ENCODE measurements around the gene ARL9.
"Not testable (repeated sequence)": the region's sequence is repeated elsewhere in the genome, so short reads cannot be mapped to it uniquely, and the experiment has no call there.

Gene ARL9, protein sequence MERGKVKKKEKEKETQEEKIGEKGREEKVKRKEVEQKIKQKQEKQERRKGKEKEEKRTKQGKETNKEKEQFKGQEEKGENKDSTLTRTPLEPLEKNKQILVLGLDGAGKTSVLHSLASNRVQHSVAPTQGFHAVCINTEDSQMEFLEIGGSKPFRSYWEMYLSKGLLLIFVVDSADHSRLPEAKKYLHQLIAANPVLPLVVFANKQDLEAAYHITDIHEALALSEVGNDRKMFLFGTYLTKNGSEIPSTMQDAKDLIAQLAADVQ

DNA sequence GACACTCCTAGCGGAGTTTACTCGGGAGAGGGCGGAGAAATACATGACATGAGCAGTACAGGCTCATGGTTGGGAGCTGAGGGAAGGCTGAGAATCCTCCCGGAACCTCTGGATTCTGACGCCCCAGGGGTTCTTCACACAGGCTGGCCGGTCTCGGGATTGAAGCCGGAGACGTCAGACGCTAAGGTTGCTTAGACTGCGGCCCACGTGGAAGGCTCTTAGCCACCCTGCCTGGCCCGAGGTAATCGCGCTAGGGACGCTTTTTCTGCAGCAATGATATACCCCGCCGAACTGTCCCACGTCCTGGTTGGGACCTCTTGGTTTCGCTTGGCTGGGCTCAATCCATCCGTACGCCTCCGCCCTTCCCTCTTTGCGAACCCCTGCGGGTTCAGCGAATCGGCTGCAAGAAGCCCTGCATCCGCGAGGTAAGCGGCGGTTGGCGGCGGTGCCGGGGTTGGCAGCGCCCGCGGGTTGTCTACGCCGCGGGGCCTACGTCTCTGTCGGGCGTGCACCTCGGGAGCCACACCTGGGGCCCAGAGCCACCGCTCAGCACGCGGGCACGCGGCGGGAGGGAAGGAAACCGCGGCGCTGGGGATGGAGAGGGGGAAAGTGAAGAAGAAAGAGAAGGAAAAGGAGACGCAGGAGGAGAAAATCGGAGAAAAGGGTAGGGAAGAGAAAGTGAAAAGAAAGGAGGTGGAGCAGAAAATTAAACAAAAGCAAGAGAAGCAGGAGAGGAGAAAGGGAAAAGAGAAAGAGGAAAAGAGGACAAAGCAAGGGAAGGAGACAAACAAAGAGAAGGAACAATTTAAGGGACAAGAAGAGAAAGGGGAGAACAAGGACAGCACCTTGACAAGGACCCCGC is at the start of gene ARL9:
TSS of gene ARL9 (plus strand) at position 523 of the 862 bp plus-strand sequence. CDS start at position 595, 72 bp downstream.
- DNase-seq, result peak; percentile 57

DNA sequence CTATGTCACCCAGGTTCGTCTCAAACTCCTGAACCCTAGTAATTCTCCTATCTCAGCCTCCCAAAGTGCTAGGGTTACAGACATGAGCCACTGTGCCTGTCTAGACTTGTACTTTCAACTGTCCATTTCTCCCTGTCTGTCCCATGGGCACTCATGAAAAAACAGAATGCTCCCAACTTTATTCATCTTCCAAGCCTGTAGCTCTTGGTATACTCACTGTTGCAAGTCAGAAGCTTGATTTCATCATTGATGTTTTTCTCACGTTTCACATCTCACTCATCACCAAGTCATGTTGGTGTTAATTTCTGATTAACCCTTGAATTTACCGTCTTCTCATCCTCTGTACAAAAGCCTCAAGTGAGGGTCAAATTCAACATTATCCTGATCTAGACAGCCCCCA is 45.5 kb upstream of the ARL9 start:
- DNase-seq, result no peak

DNA sequence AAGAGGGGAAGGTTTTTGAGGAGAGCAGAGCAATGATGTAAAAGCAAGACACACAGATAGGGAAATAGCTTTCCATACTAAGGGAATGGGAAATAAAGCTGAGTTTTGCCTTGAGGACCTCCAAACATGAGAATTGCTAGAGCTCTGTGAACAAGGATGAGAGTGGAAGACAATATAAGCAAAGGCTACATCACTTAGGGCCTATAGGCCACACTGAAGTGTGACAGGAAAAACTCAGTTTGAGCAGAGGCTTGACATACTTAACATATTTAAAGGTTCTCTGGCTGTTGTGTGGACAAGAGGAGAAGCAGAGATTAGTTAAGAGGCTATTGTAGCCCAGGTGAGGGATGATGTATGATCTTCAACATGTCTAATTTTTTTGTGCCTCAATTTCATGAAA is 43.4 kb upstream of the ARL9 start:
- no peak for DNase-seq

DNA sequence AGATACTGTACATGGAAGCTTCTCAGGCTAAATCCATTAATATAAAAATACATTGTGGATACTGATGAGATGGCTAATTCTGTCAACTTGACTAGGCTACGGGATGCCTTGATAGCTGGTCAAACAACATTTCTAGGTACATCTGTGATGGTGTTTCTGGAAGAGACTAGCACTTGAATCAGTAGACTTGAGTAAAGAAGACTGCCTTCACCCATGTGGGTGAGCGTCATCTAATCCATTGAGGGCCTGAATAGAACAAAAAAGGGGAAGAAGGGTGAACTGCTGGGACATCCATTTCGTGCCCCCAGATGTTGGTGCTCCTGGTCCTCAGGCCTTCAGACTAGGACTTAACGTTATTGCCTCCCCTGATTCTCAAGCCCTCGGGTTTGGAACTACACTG is 41.9 kb upstream of the ARL9 start:
- DNase-seq, result no peak

DNA sequence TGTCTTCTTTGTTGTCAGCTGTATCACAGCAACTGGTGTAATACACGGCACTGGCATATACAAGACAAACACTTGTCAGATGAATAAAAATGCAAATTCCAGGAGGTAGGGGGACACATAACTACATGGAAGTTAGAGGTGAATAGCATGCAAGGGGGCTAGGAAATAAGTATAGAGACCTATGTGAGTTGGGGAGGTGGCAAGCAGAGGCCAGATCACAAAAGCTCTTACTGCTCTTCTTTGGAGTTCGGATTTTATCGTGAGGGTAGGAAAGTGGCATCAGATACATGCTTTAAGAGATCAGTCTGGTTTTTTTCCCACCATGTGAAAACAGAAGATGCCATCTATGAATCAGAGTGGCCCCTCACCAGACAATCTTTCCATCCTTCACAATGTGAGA is 41.0 kb upstream of the ARL9 start:
- DNase-seq, result no peak

DNA sequence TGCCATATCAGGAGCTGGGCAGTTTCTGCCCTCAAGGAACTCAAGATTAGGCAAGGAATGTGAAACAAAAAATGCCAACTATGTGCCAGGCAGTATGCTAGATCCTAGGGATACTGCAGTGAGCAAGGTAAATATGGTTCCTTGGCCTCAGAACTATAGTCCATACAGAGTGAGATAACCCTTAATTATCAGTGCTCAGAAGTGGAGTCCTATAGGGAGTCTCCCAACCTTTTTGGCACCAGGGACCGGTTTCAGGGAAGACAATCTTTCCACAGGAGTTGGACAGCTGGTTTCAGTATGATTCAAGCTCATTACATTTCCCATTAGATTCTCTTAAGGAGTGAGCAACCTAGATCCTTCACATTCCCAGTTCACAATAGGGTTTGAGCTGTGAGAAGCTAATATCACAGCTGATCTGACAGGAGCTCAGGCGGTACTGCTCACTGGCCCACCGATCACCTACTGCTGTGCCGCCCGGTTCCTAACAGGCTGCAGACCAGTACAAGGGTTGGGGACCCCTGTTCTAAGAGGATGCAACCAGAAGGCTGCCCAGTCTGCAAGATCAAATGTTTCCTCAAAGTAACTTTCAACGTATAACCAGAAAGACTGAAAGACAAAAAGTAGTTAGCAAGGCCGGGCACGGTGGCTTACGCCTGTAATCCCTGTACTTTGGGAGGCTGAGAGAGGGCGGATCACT is 39.8 kb upstream of the ARL9 start:
- no peak for DNase-seq

DNA sequence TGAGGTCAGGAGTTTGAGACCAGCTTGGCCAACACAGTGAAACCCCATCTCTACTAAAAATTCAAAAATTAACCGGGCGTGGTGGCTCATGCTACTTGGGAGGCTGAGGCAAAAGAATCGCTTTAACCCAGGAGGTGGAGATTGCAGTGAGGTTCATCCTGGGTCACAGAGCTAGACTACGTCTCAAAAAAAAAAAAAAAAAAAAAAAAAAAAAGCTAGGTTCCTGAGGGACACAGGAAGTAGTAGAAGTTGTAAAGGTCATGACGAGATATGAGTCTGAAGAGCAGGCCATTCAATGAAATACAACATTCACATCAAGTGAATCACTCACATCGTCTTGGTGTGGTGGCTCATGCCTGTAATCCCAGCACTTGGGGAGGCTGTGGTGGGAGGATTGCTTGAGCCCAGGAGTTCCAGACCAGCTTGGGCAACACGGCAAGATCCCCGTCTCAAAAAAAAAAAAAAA is 39.3 kb upstream of the ARL9 start:
- DNase-seq, result not testable (repeated sequence)

DNA sequence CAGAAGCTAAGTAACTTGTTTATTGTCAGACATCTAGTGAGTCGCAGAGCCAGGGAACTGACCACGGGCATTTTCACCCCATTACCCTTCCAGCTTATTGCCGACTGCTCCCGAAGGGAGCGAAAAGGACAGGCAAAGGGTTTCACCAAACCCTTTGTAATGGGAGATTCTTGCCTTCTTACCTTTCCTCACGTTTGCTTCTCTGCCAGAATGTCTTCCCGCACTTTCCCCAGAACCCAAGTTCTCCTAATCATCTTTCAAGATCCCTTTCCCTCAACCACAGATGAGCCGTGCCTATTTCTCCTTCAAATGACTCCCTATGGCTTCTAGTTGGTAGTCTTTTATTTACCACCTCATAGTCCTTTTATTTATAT is 38.7 kb upstream of the ARL9 start:
- no peak for DNase-seq

DNA sequence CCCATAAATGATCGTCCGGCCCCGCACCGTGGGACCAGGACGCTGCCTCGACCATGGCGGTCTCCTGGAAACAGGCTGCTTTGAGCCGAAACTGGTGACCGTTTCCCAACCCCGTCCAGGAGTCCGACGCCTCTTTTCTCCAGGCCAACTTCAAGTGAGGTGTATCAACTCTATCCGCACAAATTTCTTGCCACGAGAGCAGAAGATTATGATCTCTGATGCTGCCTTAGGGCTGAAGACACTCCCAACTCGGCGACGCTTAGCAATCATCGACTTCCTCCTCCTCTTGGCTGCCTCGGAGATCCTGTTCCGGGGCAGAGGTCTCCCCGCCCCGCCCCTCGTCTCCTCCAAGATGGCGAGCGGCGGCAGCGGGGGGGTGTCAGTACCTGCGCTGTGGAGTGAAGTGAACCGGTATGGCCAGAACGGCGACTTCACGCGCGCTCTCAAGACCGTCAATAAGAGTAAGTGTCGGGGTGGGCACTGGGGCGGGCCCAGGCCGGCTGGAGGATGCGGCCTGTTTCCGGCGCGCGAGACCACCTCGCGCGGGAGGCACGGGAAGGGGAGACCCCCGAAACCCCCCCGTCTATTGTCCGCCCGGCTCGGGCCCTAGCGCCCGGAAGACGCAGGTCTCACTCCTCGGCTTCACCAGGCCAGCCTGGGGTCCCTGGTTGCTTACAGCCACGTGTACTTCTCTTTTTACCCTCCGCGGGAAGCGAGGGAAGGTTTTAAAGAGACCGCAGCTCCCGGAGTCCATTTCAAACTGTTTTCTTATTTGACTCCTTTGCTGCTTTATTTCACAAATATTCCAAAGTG is 38.1 kb upstream of the ARL9 start, which contains the start of gene SRP72:
TSS of gene SRP72 (plus strand) at position 334 of the 813 bp plus-strand sequence. CDS start at position 353, 19 bp downstream.
- DNase-seq, result peak; percentile 86

DNA sequence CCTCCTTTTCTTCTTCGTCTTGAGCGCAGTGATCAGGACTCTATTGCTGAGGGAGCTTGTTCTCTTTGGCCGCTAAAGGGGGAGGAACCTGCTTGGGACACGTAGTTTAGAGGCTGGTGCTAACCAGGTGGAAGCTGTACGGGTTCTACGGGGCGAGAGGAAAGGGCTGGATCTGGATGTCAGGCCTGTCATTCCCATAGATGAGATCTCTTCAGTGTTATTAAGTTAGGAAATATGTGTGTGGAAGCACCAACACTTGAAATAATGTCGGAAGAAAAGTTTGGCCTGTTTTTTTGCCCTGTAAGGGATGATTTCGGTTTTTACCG is 37.5 kb upstream of the ARL9 start:
- DNase-seq, result no peak

DNA sequence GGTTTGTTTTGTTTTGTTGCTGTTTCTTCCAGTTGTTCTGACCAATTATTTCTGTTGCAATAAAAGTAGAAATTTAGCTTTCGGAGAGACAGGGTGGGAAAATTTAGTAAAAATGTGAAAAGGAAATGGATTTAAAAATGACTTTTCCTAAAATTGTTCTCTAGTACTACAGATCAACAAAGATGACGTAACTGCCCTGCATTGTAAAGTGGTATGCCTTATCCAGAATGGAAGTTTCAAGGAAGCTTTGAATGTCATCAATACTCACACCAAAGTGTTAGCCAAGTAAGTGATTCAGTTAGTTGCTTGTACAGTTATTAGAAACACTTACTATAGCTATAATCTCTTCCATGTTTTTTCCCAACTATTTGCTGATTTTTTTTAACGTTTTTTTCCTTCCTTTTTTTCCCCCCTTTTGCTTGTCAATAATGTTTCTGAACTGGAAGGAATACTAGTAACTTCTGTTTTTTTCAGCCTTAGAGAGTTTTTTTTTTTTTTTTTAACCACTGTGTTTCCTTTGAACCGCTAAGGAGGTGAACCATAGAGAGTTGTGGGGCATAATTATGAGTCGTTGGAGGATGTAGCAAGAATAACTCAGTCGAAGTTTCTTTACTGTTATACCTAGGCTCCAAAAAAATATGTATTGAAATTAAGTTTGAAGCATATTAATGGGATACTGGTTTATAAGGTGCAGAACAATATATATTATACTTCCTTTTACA is 35.9 kb upstream of the ARL9 start:
- no peak for DNase-seq

DNA sequence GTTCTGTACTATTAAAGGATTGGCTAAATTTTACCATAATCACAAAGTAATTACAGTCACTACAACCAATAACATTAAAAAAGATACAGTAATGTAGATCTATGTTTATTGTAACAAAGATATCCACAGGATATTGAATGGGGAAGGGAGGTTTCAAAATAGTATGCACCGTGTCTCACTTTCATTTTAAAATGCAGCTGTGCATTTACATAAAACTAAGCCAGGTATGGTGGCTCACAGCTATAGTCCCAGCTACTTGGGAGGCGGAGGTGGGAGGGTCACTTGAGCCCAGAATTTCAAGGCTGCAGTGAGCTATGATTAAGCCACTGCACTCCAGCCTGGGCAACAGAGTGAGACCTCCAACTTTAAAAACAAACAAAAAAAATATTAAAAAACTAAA is 29.7 kb upstream of the ARL9 start:
- no peak for DNase-seq

DNA sequence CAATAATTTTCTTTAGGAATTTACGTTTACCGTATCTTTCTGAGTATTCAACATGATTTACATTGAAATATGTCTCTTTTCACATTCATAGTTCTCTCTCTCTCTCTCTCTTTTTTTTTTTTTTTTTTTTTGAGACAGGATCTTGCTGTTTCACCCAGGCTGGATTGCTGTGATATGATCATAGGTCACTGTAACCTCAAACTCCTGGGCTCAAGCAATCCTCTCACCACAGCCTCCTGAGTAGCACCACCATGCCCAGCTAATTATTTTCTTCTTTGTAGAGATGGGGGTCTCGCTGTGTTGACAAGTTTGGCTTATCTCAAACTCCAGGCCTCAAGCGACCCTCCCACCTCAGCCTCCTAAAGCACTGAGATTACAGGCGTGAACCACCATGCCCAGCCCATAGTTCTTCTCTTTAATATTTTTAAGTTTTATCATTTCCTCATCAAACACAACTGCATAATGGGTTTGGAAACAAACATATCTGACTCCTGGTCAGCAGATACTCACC is 28.3 kb upstream of the ARL9 start:
- DNase-seq, result no peak

DNA sequence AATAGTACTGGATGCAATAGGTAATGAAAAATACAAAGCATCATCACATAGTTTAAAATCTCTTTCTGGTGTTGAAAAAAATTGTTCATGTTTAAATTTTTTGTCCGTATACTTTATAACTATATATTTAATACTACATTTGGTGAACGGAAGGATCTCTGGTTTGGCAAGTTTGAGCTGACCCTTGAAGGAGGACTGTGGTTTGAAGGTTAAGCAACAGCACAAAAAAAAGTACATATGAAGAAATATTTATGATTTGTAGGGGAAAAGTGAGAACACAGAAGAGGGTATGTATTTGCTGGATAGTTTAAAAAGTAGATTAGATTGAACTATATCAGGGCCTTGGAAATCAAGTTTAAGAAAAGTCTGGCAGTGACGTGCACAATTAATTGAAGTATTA is 24.9 kb upstream of the ARL9 start:
- DNase-seq, result no peak

DNA sequence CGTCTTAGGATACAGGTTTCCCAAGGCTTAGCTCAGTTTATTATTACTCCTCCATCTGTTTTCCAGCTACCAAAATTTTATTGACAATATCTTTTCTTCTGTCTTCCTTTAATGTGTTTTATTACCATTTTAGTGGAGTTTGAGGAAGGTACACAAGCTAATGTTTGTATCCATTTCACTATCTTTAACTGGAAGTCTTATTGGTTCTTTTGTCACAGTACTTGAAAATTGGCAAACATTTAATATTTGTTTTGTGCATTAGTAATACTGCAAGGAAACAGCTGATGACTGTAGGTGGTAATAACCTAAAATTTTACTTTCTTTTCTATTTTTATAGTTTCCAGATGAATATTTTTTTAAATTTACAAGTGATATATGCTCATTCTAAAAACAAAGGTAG is 9.3 kb upstream of the ARL9 start:
- no peak for DNase-seq

DNA sequence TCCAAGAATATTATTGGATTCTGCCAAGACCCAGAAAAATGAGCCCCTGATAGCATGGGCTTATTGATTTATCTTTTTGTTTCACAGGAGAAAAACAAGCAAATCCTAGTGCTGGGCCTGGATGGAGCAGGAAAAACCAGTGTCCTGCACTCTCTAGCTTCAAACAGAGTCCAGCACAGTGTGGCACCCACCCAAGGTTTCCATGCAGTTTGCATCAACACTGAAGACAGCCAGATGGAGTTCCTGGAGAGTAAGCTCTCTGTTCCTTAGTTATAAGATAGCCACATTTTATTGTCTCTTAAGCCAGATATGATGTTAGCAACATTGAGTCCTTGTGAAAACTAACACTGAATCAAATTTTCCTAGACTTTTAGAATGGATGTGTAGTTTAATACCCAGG is 5.5 kb downstream of the ARL9 start:
- DNase-seq, result no peak

DNA sequence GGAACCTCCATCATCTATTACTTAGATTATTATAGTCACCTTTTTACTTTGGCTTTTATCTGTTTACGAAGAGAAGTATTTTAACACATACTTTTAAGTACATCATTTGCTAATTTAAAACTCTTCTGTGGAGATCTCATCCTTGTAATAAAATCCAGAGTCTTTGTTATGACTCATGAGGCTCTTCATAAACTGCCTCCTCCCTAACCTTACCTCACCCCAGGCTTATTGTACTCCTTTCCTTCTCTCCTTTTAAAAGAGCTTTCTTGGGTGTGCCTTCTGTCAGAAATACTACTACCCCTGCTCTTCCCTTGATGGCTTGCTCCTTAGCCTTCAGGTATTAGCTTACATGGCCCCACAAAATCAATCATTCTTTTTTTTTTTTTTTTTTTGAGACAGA is 6.6 kb downstream of the ARL9 start:
- no peak for DNase-seq

DNA sequence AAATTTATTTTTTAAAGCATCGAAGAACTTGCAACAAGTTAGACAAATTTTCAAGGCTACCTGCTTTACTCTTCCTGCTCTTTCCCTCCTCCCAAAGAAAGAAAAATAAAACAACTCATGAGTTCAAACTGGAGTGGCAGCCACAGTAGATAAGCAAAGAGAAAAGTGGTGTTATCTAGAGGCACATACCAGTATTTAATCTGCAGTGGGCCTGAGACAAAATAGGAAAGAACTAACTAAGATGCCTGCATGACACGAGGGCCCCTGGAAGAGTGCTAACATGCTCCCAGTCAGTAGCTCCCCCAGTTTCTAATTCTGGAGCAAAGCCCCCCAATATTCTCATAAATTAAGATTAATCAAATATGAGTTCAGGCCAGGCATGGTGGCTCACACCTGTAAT is 7.9 kb downstream of the ARL9 start:
- no peak for DNase-seq

DNA sequence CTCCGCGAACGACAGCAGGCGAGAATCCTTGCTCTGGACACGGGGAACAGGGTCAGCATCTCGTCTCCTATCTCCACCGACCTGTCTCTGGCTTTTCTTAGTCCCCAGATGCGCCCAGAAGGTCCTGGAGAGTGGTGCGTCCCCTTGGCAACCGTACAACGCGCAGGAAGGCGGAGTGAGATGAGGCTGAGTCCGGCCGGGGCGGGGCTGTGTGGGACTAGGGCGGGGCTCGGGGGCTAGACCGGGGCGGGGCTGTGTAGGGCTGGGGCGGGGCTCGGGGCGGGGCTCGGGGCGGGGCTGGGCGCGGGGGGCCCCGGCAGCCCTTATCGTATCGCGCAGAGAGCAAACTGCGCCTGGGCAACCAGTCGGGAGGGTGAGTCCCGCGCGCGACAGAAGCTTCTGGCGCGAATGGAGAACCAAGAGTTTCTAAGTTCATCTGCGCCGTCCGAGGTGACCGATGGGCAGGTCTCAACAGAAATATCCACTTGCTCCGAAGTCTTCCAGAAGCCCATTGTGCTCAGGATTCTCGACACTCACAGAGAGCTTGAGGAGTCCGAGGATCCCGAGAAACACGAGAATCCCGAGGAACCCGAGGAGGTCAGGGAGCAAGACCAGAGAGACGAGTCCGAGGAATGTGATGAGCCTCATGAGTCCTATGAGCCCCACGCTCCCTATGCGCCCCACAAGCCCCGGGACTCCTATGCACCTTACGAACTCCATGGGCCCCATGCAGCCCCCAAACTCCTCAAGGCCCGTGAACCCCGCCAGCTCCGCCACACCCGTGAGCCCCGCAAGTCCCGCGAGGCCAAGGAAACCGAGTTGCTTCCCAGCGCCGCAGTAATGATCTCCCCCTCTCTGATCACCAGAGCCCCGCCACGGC is 24.9 kb downstream of the ARL9 start:
- peak; percentile 68 for DNase-seq

DNA sequence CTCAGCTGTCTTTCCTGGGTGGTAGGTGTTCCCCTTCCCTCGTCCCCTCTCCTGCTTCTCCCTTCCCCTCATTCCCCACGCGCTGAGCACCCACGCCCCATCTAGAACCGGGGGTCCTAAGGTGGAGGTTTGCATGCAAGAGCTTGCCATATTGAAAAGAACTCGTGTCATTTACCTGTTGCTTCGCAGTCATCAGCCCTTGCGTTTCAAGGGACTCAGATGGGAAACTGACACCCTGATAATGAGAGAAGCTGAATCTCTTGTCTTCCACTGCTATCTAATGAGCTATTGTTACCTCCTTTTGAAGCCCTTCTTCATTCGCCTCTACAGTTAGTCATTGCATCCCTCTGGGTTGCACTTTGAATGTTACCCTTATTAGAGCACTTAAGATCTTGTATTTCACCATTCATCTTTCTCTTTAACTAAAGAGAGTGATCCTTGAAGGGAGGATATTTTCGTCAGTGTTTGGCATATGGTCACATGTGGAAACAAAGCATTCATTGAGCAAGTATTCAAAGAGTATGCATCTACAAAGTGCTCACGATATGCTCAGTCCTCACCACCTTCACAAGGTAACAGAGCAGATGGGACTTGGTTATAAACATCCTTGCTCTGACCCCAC is 25.7 kb downstream of the ARL9 start:
- DNase-seq, result no peak

Data from activated effector memory CD4-positive, alpha-beta T cell treated with Interleukin-2 at 50 U/mL for 16 hours (primary cell).